ENCODE results near the gene GPR171. TPM values are rescaled to one million over a fixed set of nuclear protein-coding genes. Genes with fewer than 3 reads are reported as not detected.

Gene GPR171
- total RNA-seq, 1 donor from 2014 or later = not detected

DNA sequence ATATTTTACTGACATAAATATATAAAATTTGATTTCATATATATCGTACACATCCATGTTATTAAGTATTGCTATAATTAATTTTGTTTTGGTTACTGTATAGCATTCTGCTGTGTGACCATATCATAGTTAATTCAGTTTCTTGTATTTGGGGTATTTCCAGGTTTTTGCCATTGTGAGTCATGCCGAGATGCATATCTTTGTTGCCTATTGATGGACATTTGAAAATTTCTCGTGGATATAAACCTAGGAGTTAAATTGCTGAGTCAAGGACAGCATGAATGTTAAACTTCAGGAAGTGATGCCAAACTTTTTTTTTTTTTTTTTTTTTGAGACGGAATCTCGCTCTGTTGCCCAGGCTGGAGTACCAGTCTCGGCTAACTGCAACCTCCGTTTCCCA, 33.7 kb upstream of the GPR171 start:
- no peaks in the 10 kb centered on the region for H3K27me3 ChIP-seq (ENCODE audit: insufficient read depth, low read length)
- no peaks in the 10 kb centered on the region for H3K4me1 ChIP-seq (ENCODE audit: insufficient read depth, low read length)
- TF ChIP-seq EZH2 (IDR thresholded peaks at IDR 0.05; ENCODE audit: insufficient read depth, low read length) = no peak
- TF ChIP-seq, protein P1, sequence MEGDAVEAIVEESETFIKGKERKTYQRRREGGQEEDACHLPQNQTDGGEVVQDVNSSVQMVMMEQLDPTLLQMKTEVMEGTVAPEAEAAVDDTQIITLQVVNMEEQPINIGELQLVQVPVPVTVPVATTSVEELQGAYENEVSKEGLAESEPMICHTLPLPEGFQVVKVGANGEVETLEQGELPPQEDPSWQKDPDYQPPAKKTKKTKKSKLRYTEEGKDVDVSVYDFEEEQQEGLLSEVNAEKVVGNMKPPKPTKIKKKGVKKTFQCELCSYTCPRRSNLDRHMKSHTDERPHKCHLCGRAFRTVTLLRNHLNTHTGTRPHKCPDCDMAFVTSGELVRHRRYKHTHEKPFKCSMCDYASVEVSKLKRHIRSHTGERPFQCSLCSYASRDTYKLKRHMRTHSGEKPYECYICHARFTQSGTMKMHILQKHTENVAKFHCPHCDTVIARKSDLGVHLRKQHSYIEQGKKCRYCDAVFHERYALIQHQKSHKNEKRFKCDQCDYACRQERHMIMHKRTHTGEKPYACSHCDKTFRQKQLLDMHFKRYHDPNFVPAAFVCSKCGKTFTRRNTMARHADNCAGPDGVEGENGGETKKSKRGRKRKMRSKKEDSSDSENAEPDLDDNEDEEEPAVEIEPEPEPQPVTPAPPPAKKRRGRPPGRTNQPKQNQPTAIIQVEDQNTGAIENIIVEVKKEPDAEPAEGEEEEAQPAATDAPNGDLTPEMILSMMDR (IDR thresholded peaks at IDR 0.05; ENCODE audit: insufficient read depth, low read depth, low read length) = no peak
- Mint-ChIP-seq H3K27me3 (ENCODE audit: low read depth, unreplicated experiment) (no peaks in the 10 kb centered on the region), H3K4me3 (ENCODE audit: unreplicated experiment) (no peak overlapping the region), H3K9me3 (ENCODE audit: unreplicated experiment) (peaks cover 2% of the 10 kb centered on the region), H3K36me3 (ENCODE audit: low read depth, unreplicated experiment) (peaks cover 2% of the 10 kb centered on the region), H3K27ac (ENCODE audit: unreplicated experiment) (no peak overlapping the region), H3K4me1 (ENCODE audit: low read depth, unreplicated experiment) (no peaks in the 10 kb centered on the region)
- H3K79me2 ChIP-seq (ENCODE audit: insufficient read depth, low read length) = no peaks in the 10 kb centered on the region
- H3K9ac ChIP-seq (ENCODE audit: low read length) = no peak overlapping the region
- no peak overlapping the region for H3K27ac ChIP-seq (ENCODE audit: low read depth, low read length)
- no peaks in the 10 kb centered on the region for H4K20me1 ChIP-seq (ENCODE audit: insufficient read depth, low read length)
- H2AFZ ChIP-seq (ENCODE audit: low read depth, low read length) = no peak overlapping the region
- H3K4me3 ChIP-seq (ENCODE audit: insufficient read depth, low read depth, low read length) = no peak overlapping the region
- FAIRE-seq (no peak), DNase-seq (ENCODE audit: low read depth) (peak; percentile 8)
- no peaks in the 10 kb centered on the region for H3K9me3 ChIP-seq (ENCODE audit: insufficient read depth, low read depth, low read length)
- no peaks in the 10 kb centered on the region for H3K36me3 ChIP-seq (ENCODE audit: insufficient read depth, low read length)
- no peak overlapping the region for H3K4me2 ChIP-seq (ENCODE audit: low read length)

DNA sequence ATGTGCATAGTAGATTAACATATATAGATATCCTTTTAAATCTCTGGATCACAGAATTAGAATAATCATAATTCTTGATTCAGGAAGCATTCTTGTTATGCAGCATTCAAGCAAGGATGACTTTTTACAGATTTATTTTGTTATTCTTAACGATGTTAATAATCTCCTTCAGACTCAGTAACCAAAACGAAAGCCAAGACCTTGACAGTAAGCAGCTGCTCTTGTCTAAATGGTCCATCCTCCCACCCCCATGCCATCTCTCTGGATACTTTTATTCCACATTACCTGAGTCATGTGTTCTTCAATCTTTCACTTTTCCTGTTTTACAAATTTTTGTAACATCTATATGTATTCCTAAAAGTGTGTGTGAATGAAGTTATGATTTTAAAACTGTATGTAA, 33.3 kb upstream of the GPR171 start:
- Histone ChIP-seq H3K36me3 (ENCODE audit: insufficient read depth, low read length) (no peaks in the 10 kb centered on the region), H4K20me1 (ENCODE audit: insufficient read depth, low read length) (no peaks in the 10 kb centered on the region), H3K9me3 (ENCODE audit: insufficient read depth, low read depth, low read length) (no peaks in the 10 kb centered on the region), H2AFZ (ENCODE audit: low read depth, low read length) (no peak overlapping the region), H3K79me2 (ENCODE audit: insufficient read depth, low read length) (no peaks in the 10 kb centered on the region), H3K27me3 (ENCODE audit: insufficient read depth, low read length) (no peaks in the 10 kb centered on the region), H3K9ac (ENCODE audit: low read length) (no peak overlapping the region), H3K4me2 (ENCODE audit: low read length) (no peak overlapping the region), H3K4me3 (ENCODE audit: insufficient read depth, low read depth, low read length) (no peak overlapping the region), H3K4me1 (ENCODE audit: insufficient read depth, low read length) (no peaks in the 10 kb centered on the region), H3K27ac (ENCODE audit: low read depth, low read length) (no peak overlapping the region)
- Mint-ChIP-seq H3K4me3 (ENCODE audit: unreplicated experiment) (no peak overlapping the region), H3K4me1 (ENCODE audit: low read depth, unreplicated experiment) (no peaks in the 10 kb centered on the region), H3K27me3 (ENCODE audit: low read depth, unreplicated experiment) (no peaks in the 10 kb centered on the region), H3K27ac (ENCODE audit: unreplicated experiment) (no peak overlapping the region), H3K36me3 (ENCODE audit: low read depth, unreplicated experiment) (no peaks in the 10 kb centered on the region), H3K9me3 (ENCODE audit: unreplicated experiment) (no peaks in the 10 kb centered on the region)
- no peak for FAIRE-seq
- DNase-seq (ENCODE audit: low read depth) = no peak
- no peak for TF ChIP-seq EZH2 (IDR thresholded peaks at IDR 0.05; ENCODE audit: insufficient read depth, low read length)
- TF ChIP-seq, protein P1 (IDR thresholded peaks at IDR 0.05; ENCODE audit: insufficient read depth, low read depth, low read length) = no peak

DNA sequence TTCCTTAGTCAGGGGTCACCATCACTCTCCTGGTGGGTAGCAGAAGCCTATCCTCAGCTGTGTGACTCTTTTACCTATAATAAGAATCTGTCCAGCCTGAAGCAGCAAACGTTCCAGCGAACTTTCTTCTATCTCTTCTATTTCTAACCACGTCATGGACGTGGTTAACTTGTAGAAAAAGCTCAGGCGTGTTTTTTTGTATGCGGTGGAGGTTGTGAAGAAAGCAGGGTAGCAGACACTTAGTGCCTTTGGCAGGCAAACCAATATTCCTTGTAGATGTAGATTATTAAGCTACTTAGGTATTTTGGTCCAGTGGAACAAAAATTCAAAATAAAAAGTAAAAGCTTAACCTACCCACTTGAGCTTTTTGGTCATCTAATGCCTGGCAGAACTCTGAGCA, 31.8 kb upstream of the GPR171 start:
- Mint-ChIP-seq H3K4me3 (ENCODE audit: unreplicated experiment) (no peak overlapping the region), H3K27me3 (ENCODE audit: low read depth, unreplicated experiment) (no peaks in the 10 kb centered on the region)

More for the DNA sequence above, 31.8 kb upstream of the GPR171 start:
- Histone ChIP-seq H3K27me3 (ENCODE audit: insufficient read depth, low read length) (no peaks in the 10 kb centered on the region), H3K27ac (ENCODE audit: low read depth, low read length) (no peak overlapping the region), H3K4me3 (ENCODE audit: insufficient read depth, low read depth, low read length) (no peak overlapping the region), H3K9ac (ENCODE audit: low read length) (no peak overlapping the region), H3K9me3 (ENCODE audit: insufficient read depth, low read depth, low read length) (no peaks in the 10 kb centered on the region), H3K4me2 (ENCODE audit: low read length) (no peak overlapping the region), H3K79me2 (ENCODE audit: insufficient read depth, low read length) (no peaks in the 10 kb centered on the region), H3K36me3 (ENCODE audit: insufficient read depth, low read length) (no peaks in the 10 kb centered on the region), H2AFZ (ENCODE audit: low read depth, low read length) (no peak overlapping the region), H3K4me1 (ENCODE audit: insufficient read depth, low read length) (no peaks in the 10 kb centered on the region), H4K20me1 (ENCODE audit: insufficient read depth, low read length) (no peaks in the 10 kb centered on the region)
- Mint-ChIP-seq H3K27ac (ENCODE audit: unreplicated experiment) (no peak overlapping the region), H3K9me3 (ENCODE audit: unreplicated experiment) (no peaks in the 10 kb centered on the region), H3K4me1 (ENCODE audit: low read depth, unreplicated experiment) (peaks cover 5% of the 10 kb centered on the region), H3K36me3 (ENCODE audit: low read depth, unreplicated experiment) (no peaks in the 10 kb centered on the region)
- TF ChIP-seq EZH2 (IDR thresholded peaks at IDR 0.05; ENCODE audit: insufficient read depth, low read length) = no peak
- TF ChIP-seq, protein P1 (IDR thresholded peaks at IDR 0.05; ENCODE audit: insufficient read depth, low read depth, low read length) = no peak
- FAIRE-seq = no peak
- no peak for DNase-seq (ENCODE audit: low read depth)

Data from astrocyte (in vitro differentiated cells and primary cell).